GM10266 (cell line): ENCODE measurements around the gene PDE8B.

Source experiments
- DNase-seq: peaks from one replicate; pipeline ENCODE4 v3.0.0; 2012; ENCODE audit errors: extremely low spot score
- TF ChIP-seq, protein P1 (sequence below): IDR thresholded peaks from 2 replicates; pipeline ENCODE4 v1.5.1; 2012; ENCODE audit warnings: mild to moderate bottlenecking, low read depth; ENCODE audit not compliant: control insufficient read depth, insufficient read depth; ENCODE audit errors: missing control alignments

The PDE8B gene

DNA sequence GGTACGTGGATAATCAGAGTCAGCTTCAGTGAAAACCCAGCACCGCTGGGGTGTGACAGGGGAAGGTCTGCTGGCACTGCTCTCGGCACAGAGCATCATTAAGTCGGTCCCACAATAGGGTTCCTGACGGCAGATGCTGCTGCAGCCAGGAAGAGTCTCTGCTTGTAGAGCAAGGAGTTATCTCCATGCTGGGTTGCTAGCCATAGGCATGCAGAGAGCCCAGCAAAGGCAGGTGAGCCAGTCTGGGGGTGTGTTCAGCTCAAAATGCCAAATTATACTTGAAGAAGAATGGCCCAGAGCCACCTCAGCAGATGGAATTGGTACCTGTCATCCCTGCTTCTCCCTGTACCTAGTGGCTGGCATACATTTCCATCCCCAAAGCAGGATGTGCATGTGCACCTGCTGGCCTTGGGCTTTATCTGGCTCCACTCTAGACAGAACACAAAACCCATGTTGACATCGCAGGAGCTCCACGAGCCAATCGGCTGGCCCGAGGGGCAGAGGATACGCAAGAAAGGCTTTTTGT, 180.8 kb downstream of the PDE8B start:
- no peak for DNase-seq

DNA sequence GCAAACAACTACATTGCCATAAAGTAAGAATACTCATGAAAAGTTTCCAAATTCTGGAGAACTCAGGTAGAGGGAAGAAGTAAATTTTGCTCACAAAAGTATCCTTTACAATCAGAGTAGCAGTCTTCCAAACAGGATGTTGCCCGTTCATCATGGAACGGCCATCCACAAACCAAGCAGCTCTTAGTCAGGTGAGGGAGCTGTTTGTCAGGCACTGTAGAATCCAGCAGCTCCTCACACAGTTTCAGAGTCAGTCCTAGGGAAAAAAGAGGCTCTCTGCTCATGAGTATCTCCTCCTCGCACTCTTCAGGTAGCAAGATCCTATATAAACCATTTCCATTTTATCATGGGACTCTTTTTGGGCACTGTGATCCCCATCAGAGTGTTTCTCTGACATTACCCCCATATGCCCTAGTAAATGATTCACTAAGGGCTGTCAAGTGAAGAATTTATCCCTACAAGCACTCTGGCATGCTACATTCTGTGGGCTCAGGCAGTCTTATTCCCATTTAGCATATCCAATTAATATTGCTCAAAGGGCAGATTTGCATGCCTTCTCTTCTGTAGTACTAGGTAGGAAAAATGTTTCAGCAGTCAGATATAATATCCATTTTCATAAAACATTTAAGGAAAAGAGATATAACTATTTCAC, 183.7 kb downstream of the PDE8B start:
- no peak for DNase-seq
- TF ChIP-seq, protein P1, sequence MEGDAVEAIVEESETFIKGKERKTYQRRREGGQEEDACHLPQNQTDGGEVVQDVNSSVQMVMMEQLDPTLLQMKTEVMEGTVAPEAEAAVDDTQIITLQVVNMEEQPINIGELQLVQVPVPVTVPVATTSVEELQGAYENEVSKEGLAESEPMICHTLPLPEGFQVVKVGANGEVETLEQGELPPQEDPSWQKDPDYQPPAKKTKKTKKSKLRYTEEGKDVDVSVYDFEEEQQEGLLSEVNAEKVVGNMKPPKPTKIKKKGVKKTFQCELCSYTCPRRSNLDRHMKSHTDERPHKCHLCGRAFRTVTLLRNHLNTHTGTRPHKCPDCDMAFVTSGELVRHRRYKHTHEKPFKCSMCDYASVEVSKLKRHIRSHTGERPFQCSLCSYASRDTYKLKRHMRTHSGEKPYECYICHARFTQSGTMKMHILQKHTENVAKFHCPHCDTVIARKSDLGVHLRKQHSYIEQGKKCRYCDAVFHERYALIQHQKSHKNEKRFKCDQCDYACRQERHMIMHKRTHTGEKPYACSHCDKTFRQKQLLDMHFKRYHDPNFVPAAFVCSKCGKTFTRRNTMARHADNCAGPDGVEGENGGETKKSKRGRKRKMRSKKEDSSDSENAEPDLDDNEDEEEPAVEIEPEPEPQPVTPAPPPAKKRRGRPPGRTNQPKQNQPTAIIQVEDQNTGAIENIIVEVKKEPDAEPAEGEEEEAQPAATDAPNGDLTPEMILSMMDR, result no peak

More for the DNA sequence above, 180.8 kb downstream of the PDE8B start:
- TF ChIP-seq, protein P1, result no peak

DNA sequence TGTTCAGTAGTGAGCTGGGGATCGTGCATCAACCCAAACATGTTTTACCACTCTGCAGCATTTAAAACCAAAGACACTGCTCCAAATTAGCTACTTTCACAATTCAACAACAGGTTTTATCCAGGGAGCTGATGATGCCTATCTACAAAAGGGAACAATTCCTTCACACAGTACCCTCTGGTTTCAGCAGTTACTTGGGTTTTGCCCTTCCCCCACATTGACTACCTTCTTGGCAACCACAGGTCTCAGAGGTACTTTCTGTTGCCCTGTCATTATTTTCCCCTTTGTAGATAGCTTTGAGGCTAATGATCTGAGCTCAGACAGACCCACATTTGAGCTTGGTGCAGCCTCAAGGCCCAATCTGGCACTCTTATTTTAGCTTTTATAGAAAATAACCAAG, 185.5 kb downstream of the PDE8B start:
- TF ChIP-seq, protein P1, result no peak
- no peak for DNase-seq

DNA sequence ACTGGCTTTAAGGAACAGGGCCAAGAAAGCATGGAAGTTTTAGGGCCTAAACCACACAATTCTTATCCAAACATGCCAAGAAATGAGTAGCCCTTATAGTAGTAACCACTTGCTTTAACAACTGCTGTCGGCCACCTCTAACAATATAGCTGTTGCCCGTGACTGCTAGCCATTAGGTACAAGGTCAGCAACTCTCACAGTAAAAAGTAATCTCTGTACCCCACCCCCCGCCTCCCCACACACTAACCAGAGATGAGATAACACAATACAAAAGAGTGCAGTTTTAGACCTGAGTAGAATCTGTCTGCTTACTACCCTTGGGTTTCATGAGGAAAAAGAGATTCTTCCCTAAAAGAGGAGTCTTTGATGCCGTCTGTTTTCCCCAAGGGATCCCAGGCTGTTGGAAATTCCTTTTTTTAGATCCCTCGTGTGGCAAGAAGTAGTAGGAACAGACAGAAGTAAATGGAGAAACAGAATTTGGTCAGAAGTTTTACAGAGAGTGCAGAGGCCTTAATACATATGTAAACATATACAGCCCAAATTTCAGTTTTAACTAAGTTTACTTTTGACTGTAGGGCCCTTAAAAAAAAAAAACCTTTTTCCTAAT, 187.3 kb downstream of the PDE8B start:
- no peak for DNase-seq
- TF ChIP-seq, protein P1, result no peak

DNA sequence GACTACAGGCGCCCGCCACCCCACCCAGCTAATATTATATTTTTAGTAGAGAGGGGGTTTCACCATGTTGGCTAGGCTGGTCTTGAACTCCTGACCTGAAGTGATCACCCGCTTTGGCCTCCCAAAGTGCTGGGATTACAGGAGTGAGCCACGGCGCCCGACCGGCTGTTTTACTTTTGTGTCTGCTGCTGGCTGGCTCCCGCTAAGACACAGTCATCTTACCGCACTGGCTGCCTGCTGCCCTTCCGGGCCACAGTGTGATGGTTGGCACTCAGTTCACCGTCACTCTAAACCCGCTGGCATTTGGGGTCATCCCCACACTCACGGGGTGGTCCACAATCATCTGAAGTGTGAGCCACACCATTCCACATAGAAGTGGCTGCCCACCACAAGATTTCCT, 188.0 kb downstream of the PDE8B start:
- DNase-seq, result no peak
- TF ChIP-seq, protein P1, result no peak

DNA sequence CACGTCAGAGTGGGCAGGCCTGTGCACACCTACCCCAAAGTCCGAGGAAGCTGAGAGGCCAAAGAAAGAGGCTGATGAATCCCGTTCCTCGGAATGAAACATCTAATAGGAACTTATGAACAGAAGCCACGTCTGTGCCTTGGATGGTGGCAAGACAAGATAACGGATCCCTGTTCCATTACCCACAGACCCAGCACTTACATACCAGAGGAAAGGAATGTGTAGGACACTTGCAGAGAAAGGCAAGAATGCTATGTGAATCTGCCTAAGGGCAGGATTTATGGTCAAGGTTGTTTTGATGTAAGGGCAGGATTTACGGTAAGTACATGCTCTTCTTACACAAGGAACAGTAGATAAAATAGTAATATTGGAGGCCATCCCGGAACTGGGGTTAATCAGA, 188.4 kb downstream of the PDE8B start:
- TF ChIP-seq, protein P1, result no peak
- DNase-seq, result no peak

DNA sequence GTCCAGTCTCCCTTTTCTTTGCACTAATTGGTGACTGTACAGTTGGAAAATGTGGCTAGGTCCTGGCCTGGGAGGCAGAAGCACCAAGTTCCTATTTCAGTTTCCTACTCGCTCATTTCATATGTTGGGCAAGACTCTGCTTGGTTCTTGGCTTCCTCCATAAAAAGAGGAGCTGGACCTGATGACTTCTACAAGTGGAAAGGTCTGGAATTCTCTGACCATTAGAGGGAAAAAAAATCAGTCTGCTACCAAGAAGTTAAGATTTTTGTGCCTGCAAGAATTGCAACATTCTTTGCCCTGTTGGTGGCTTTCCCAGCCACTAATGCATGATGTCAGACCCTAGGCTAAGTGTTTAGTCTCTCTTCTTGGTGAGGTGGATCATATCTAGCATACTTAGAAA, 190.2 kb downstream of the PDE8B start:
- no peak for DNase-seq
- TF ChIP-seq, protein P1, result no peak
